CD14-positive monocyte (primary cell): ENCODE results near the gene ALDOB. TPM values are rescaled to one million over a fixed set of nuclear protein-coding genes. Genes with fewer than 3 reads are reported as not detected.
"Not testable (repeated sequence)": the region's sequence is repeated elsewhere in the genome, so short reads cannot be mapped to it uniquely, and the experiment has no call there.

Experiments used
- DNase-seq, 3 donors: peaks; one replicate each; pipeline ENCODE4 v3.0.0-alpha.2; 2011 to 2022
- H2AFZ ChIP-seq: 2 replicates; pipeline ENCODE4 v1.6.0; 2012; ENCODE audit warnings: mild to moderate bottlenecking, low read depth, low read length, inconsistent platforms; ENCODE audit not compliant: insufficient read depth, poor library complexity, severe bottlenecking
- H3K27ac ChIP-seq, 2 donors: 1 replicate in 1 of 2; 2 replicates in 1 of 2; pipeline ENCODE4 v1.5.1; 2012 to 2013; ENCODE audit warnings: low read length in 2 of 2, control low read depth in 1 of 2, inconsistent platforms in 1 of 2, low read depth in 1 of 2, mild to moderate bottlenecking in 1 of 2
- H3K27me3 ChIP-seq, 2 donors: one replicate each; pipeline versions ENCODE4 v1.6.0 to v1.6.1; 2011 to 2013; ENCODE audit warnings: low read length in 2 of 2; ENCODE audit not compliant: control insufficient read depth in 2 of 2, insufficient read depth in 2 of 2
- H3K36me3 ChIP-seq, 2 donors: replicated peaks in 1 of 2; 1 replicate in 1 of 2; 2 replicates in 1 of 2; pipeline versions ENCODE4 v1.5.1 to v1.6.1; 2012 to 2013; ENCODE audit warnings: low read length in 2 of 2, control low read depth in 1 of 2, inconsistent platforms in 1 of 2, mild to moderate bottlenecking in 1 of 2; ENCODE audit not compliant: insufficient read depth in 2 of 2, control insufficient read depth in 1 of 2
- H3K4me1 ChIP-seq, 2 donors: 1 replicate in 1 of 2; 2 replicates in 1 of 2; pipeline versions ENCODE4 v1.5.1 to v1.6.1; 2012 to 2013; ENCODE audit warnings: low read length in 2 of 2, control low read depth in 1 of 2, inconsistent platforms in 1 of 2, mild to moderate bottlenecking in 1 of 2, moderate library complexity in 1 of 2; ENCODE audit not compliant: insufficient read depth in 2 of 2, control insufficient read depth in 1 of 2
- H3K4me2 ChIP-seq: replicated peaks from 2 replicates; pipeline ENCODE3; 2012; ENCODE audit warnings: low read length, moderate library complexity, mild to moderate bottlenecking; ENCODE audit not compliant: poor library complexity, severe bottlenecking; ENCODE audit errors: extremely low read depth
- H3K4me3 ChIP-seq, 3 experiments: fragments of 200-600 bp in 1 of 3; sonication (generic) in 1 of 3; replicated peaks in 1 of 3; 1 replicate in 2 of 3; 2 replicates in 1 of 3; pipeline ENCODE4 v1.5.1; 2011 to 2013; ENCODE audit warnings: low read length in 3 of 3, mild to moderate bottlenecking in 3 of 3, control low read depth in 2 of 3, low read depth in 2 of 3, inconsistent platforms in 1 of 3, moderate library complexity in 1 of 3
- H3K79me2 ChIP-seq: 2 replicates; pipeline ENCODE4 v1.6.0; 2012; ENCODE audit warnings: mild to moderate bottlenecking, control low read depth, inconsistent platforms, low read length, moderate library complexity; ENCODE audit not compliant: insufficient read depth
- H3K9ac ChIP-seq: 2 replicates; pipeline ENCODE4 v1.6.0; 2017; ENCODE audit warnings: low read length, mild to moderate bottlenecking; ENCODE audit not compliant: insufficient read depth, poor library complexity, severe bottlenecking
- H3K9me3 ChIP-seq, 2 donors: replicated peaks in 1 of 2; 1 replicate in 1 of 2; 2 replicates in 1 of 2; pipeline versions ENCODE4 v1.5.1 to v1.6.1; 2012 to 2013; ENCODE audit warnings: low read length in 2 of 2, control low read depth in 1 of 2; ENCODE audit not compliant: control insufficient read depth in 1 of 2, insufficient read depth in 1 of 2
- H4K20me1 ChIP-seq: 2 replicates; pipeline ENCODE4 v1.6.0; 2012; ENCODE audit warnings: mild to moderate bottlenecking, low read length, control low read depth, moderate library complexity; ENCODE audit not compliant: insufficient read depth
- H3K27ac Mint-ChIP-seq, 7 donors: one replicate each; pipeline ENCODE4 v1.8.0; 2020; ENCODE audit warnings: mild to moderate bottlenecking in 7 of 7, mixed read lengths in 7 of 7, moderate library complexity in 6 of 7, inconsistent platforms in 2 of 7
- H3K27me3 Mint-ChIP-seq, 3 donors: one replicate each; pipeline ENCODE4 v1.8.0; 2021 to 2022; ENCODE audit warnings: low read depth in 3 of 3, mild to moderate bottlenecking in 3 of 3, mixed read lengths in 3 of 3, moderate library complexity in 3 of 3, inconsistent platforms in 1 of 3
- H3K36me3 Mint-ChIP-seq, 2 donors: one replicate each; pipeline ENCODE4 v1.8.0; 2020; ENCODE audit warnings: mixed read lengths in 2 of 2, inconsistent platforms in 1 of 2, mild to moderate bottlenecking in 1 of 2
- H3K4me1 Mint-ChIP-seq: one replicate; pipeline ENCODE4 v1.8.0; 2020; ENCODE audit warnings: mild to moderate bottlenecking, mixed read lengths
- H3K4me3 Mint-ChIP-seq, 2 donors: one replicate each; pipeline ENCODE4 v1.8.0; 2020; ENCODE audit warnings: mild to moderate bottlenecking in 2 of 2, mixed read lengths in 2 of 2, moderate library complexity in 1 of 2
- H3K9me3 Mint-ChIP-seq, 7 donors: one replicate each; pipeline ENCODE4 v1.8.0; 2020 to 2022; ENCODE audit warnings: mixed read lengths in 7 of 7, mild to moderate bottlenecking in 6 of 7, moderate library complexity in 6 of 7, inconsistent platforms in 2 of 7
- CTCF ChIP-seq: fragments of 200-600 bp; IDR thresholded peaks from one replicate; pipeline ENCODE4 v1.8.0; 2022; ENCODE audit warnings: antibody characterized with exemption, mild to moderate bottlenecking
- WGBS: methylation state at CpG from one replicate; pipeline ENCODE4 v1.1.5; 2013; ENCODE audit warnings: missing lambda C conversion rate; ENCODE audit not compliant: insufficient coverage; 5-methylcytosine and 5-hydroxymethylcytosine counted together
- intact Hi-C, 2 donors: fragments of 100-400 bp; cut with micrococcal nuclease; formaldehyde crosslinking; loops; one replicate each; pipeline versions ENCODE4 v1.15.0 to v1.15.1; 2023
- polyA plus RNA-seq, 3 donors: library from polyadenylated mRNA; depleted of rRNA in 1 of 3; unstranded in 2 of 3; stranded (reverse) in 1 of 3; fragments of 300-500 nt in 2 of 3; fragments of >200 nt in 1 of 3; fragmentation: Illumina TruSeq in 2 of 3; gene quantifications; 1 replicate in 2 of 3; 2 replicates in 1 of 3; pipeline ENCODE4 v1.2.3, GENCODE V29; 2012 to 2021

The ALDOB gene
- polyA plus RNA-seq, 3 donors: not detected

GRCh38 chr9:101388507-101388993 is 47.0 kb downstream of the ALDOB start:
- no peak overlapping the region for H3K9ac ChIP-seq
- no peaks in the 10 kb centered on the region for H3K4me1 ChIP-seq
- no peak for TF ChIP-seq CTCF
- peaks cover 28 to 45% of the 10 kb centered on the region in 2 donors for H3K36me3 Mint-ChIP-seq
- H3K36me3 ChIP-seq: peaks cover 21 to 46% of the 10 kb centered on the region in 2 donors
- H2AFZ ChIP-seq: no peak overlapping the region
- H3K79me2 ChIP-seq: peaks cover 28% of the 10 kb centered on the region
- peaks cover 2% of the 10 kb centered on the region for H3K4me1 Mint-ChIP-seq
- peaks cover 0 to 3% (median 0%) of the 10 kb centered on the region in 3 donors for H3K27me3 Mint-ChIP-seq
- no peak overlapping the region for H3K27ac ChIP-seq
- H3K27me3 ChIP-seq: no peaks in the 10 kb centered on the region
- peaks cover 11 to 25% (median 16%) of the 10 kb centered on the region in 7 donors for H3K9me3 Mint-ChIP-seq
- H3K4me3 ChIP-seq: no peak overlapping the region
- no peak overlapping the region for H3K27ac Mint-ChIP-seq
- no peak for DNase-seq
- no peak overlapping the region for H3K4me2 ChIP-seq
- H3K9me3 ChIP-seq: peaks cover 12 to 15% of the 10 kb centered on the region in 2 donors
- no peak overlapping the region for H3K4me3 Mint-ChIP-seq
- intact Hi-C loops: no loop called here
- peaks cover 7% of the 10 kb centered on the region for H4K20me1 ChIP-seq
- WGBS: 57% methylated on average over 1 of the region's 2 CpGs

GRCh38 chr9:101387871-101388506 is 47.6 kb downstream of the ALDOB start:
- Histone ChIP-seq H3K4me3 (no peak overlapping the region), H3K27ac (no peak overlapping the region), H3K9me3 (peaks cover 12 to 15% of the 10 kb centered on the region in 2 donors), H3K4me1 (no peaks in the 10 kb centered on the region), H3K79me2 (peaks cover 22% of the 10 kb centered on the region), H3K36me3 (peaks cover 21 to 46% of the 10 kb centered on the region in 2 donors), H2AFZ (no peak overlapping the region), H3K27me3 (no peaks in the 10 kb centered on the region), H4K20me1 (peaks cover 7% of the 10 kb centered on the region), H3K4me2 (no peak overlapping the region), H3K9ac (no peak overlapping the region)
- 20% methylated on average over 3 of the region's 6 CpGs for WGBS
- TF ChIP-seq CTCF: peak; percentile 51
- Mint-ChIP-seq H3K27me3 (peaks cover 0 to 3% (median 0%) of the 10 kb centered on the region in 3 donors), H3K4me1 (peaks cover 2% of the 10 kb centered on the region), H3K27ac (no peak overlapping the region), H3K4me3 (no peak overlapping the region), H3K9me3 (peaks cover 11 to 20% (median 14%) of the 10 kb centered on the region in 7 donors), H3K36me3 (peaks cover 26 to 43% of the 10 kb centered on the region in 2 donors)
- no peak for DNase-seq
- intact Hi-C loops: no loop called here

GRCh38 chr9:101384873-101385536 is 50.6 kb downstream of the ALDOB start, which contains the start of gene BAAT:
BAAT (minus strand) TSS chr9:101385006; CDS start chr9:101371404, 13,602 bp downstream.
- H3K4me3 Mint-ChIP-seq, H3K79me2 ChIP-seq, H2AFZ ChIP-seq, H3K4me1 Mint-ChIP-seq, DNase-seq, H3K4me1 ChIP-seq, intact Hi-C loops, H3K4me2 ChIP-seq, H3K27me3 Mint-ChIP-seq, H3K4me3 ChIP-seq, H3K27me3 ChIP-seq, H3K27ac ChIP-seq, H4K20me1 ChIP-seq, H3K9ac ChIP-seq: not testable (repeated sequence)
- 97% methylated on average over 8 of the region's 11 CpGs for WGBS
- H3K9me3 ChIP-seq: peaks cover 12 to 15% of the 10 kb centered on the region in 2 donors
- Mint-ChIP-seq H3K9me3 (peaks cover 9 to 20% (median 15%) of the 10 kb centered on the region in 7 donors), H3K36me3 (peaks cover 14 to 23% of the 10 kb centered on the region in 2 donors), H3K27ac (peak within 1 kb of the TSS in 1 of 7 donors; percentile 6)
- peaks cover 15 to 31% of the 10 kb centered on the region in 2 donors for H3K36me3 ChIP-seq
